T-helper 1 cell (primary cell): Measurements from ENCODE around the gene ROR2.

Source experiments
- DNase-seq, 5 donors: peaks; one replicate each; pipeline ENCODE4 v3.0.0-alpha.2; 2012 to 2020

Gene ROR2

DNA sequence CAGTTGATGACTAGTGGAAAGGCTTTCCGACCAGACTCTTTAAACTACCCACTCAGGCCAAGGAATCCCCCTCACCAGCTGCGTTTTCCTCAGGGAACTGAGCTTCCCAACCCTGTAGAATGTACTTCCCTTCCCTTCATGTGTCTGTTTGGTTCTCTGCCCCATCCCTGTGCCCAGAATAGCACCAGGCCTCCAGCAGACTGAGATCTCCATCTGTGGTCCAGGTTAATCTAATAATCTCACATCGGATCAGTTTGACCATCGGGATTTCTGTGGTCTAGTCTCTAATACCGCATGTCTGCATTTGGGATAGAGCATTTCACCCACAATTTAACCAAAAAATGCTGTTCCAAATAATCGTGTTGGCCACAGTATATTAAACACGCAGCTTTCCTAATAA is 237.2 kb downstream of the ROR2 start:
- no peak for DNase-seq

DNA sequence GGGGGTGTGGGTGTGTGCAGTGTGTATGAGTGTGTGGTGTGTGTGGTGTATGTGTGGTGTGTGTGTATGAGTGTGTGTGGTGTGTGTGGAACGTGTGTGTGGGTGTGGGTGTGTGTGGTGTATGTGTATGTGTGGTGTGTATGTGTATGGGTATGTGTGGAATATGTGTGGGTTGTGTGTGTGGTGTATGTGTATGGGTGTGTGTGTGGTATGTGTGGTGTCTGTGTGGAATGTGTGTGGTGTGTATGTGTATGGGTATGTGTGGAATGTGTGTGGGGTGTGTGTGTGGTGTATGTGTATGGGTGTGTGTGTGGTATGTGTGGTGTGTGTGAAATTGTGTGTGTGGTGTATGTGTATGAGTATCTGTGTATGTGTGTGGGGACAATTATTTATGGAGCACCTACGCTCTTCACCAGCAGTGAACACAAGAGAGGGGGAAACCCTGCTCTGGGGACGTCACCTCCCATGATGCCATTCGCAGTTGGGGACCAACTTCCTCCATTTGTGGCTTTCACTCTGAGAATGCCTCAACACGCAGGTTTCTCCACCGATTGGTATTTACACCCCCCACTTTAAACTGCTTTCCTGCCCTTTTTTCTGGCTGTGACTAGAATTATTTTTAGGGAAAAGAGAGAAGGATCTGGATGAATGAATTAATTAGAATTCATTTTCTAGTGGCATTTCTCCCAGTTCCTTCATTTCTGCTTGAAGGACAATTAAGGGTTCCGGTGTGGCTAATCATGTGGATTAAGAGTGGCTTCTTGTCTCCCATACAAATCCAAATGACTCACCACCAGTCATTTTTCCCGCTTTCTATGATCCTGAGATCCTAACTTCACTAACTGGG is 238.1 kb downstream of the ROR2 start:
- DNase-seq, result peak in 2 of 5 donors; percentile 1 to 89

DNA sequence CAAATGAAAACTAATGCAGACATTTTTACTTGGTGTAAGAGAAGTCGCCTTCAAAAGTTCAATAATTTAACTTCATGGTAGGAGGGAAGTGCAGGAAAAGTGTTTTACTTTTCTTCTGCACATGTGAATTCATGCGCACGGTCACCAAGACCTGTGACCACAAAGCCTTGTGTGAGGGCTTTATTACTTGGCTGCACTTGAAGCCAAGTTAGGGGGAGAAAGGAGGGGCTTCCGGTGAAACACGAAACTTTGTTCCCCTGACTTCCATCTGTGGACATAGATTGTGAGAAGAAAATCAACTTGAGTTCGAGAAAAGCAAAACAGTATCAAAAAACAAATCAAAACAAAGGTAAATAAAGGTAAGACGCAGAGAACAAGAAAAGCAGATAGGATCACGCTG is 239.9 kb downstream of the ROR2 start:
- DNase-seq, result no peak

DNA sequence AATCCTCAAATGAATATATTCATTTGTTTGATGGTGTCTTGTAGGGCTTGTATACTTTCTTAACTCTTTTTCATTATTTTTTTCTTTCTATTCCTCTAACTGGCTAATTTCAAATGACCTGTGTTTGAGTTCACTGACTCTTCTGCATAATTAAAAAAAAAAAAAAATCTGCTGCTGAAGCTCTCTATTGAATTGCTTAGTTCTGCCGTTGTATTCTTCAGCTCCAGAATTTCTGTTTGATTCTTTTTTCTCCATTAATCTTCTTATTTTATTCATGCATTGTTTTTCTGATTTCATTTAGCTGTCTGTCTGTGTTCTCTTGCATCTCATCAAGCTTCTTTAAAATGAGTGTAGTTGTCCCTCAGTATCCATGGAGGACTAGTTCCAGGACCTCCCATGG is 244.6 kb downstream of the ROR2 start:
- DNase-seq, result no peak

DNA sequence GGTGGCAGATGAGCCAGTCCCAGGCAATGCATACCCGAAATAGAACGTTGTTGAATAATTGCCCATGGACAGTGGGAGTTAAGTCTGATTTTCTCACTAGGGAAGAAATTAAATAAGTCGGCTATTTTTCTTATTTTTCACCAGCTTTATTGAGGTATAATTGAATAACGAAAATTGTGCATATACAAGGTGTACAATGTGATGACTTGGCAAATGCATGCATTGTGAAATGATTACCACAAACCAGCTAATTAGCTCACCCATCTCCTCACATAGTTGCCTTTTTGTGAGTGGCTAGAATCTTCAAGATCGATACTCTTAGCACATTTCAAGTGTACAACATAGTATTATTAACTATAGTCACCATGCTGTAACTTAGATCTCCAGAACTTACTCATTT is 249.6 kb downstream of the ROR2 start:
- DNase-seq, result no peak

DNA sequence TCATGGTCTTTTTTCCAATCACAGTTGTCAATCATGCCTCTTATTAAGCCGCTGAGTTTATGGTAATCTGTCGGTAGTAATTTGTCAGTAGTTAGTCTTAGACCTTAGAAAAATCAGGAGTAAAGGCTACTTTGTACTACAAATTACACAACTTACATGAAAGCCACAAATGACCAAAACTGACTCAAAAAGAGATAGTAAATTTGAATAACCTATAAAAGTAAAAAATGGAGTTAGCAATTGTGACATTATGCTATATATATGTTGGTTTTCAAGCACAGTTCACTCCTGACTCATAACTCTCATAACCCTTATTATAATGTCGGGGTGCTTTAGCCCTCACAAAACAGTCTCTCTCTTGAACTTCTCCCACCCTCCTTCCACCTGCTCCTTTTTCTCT is 251.8 kb downstream of the ROR2 start:
- DNase-seq, result no peak

DNA sequence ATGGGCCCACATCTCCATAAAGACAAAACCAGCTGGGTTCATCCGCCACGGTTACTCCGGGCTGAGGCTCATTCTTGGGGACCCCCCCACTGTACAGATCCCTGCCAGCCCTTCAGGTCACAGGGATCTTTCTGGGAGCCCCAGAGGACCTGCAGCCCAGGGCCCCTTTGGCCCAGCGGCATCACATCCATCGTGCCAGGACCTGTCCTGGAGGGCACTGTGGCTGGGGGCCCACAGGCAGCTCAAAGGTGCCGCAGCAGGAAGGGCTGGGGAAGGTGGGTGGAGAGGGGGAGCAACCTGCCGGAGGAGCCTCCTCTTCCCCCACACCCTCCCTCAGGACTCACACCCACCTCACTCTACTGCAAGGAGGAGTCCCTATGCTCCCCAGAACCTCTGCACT is 252.8 kb downstream of the ROR2 start:
- DNase-seq, result no peak

DNA sequence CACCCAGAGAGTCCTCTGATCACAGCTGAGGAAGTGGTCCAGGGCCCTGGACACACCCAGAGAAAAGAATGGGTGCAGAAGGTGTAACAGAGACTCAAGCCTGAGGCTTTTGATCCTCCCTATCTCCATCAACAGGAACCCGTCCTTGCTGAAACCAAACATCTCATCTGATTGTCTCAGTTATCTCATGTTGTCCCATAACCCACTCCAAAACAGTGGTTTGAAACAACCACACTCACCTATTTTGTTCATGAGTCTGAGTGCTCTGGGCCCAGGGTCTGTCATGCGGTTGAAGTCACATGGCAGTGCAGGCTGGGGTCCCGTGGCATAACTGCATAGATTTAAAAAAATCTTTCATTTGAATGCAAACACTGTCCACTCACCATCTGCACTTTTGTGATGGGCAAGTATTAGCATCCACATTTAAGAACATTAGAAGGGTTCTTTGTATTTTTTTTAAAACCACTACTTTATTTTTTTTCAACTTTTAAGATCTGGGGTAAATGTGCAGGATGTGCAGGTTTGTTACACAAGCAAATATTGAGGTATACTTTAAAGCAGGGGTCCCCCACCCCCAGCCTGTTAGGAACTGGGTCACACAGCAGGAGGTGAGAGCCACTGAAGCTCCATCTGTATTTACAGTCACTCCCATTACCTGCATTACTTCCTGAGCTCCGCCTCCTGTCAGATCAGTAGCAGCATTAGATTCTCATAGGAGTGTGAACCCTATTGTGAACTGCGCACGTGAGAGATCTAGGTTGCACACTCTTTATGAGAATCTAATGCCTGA is 255.8 kb downstream of the ROR2 start:
- no peak for DNase-seq

DNA sequence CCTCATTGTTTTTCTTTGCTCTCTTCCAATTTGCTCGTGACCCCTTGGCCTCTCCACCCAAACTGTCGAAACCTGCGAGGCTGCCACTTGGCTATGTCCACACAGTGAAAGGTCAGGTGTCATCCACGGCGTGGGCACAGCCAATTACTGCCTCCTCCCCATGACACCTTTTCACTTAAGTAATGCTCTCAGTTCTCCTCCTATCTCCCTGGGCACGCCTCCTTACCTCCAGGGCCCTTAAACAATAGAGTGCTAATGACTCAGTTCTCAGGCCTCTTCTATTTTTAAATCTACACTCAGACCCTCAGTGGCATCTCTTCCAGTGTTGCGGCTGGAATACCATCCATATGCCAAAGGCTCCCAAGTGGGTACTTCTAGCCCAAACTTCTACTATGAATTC is 256.8 kb downstream of the ROR2 start:
- DNase-seq, result no peak

DNA sequence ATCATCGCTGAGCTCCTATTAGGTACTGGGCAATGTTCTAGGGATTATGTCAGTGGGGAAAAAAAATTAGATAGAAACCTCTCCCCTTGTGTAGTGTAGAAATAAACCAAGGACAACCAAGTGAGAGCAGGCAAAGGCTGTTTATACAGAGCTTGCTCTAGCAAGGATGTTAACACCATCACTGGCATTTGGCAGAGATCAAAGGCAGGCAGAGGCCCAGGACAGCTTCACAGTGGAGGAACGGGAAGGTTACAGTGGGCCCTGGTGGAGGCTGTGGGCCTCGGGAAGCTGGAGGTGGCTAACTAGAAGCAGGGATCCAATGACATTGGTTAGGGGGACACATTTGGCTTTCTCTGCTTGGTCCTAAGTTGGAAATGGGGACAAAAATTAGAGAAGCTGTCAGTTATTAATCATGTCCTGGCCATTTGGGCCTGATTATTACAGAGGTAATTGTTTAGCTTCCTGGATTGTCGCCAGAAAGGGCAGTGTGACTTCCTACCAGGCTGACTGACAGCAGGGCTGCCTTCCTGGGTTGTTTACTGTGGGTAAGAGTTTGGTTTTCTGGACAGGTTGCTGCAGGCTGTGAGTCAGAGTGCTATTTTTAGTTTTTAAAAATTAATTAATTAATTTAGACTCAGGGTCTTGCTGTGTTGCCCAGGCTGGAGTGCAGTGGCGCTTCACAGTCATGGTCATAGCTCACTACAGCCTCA is 259.3 kb downstream of the ROR2 start:
- no peak for DNase-seq

DNA sequence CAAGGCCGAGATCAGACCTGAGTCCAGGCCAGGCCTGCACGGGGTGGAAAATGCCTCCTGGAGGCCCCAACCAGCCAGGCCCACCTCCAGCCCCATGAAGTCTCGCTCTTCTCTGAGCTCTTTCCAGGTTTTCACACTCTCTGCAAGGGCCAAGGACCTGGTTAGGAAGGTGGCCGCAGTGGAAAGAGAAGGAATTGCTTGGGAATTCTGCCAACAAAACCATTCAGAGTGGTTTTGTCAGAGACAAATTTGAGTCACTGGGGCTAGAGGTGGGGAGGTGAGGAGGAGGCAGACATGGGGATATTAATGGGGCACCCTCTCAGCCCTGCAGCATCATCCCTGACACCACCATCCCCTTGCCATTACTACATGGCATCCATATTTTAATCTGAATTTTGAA is 261.0 kb downstream of the ROR2 start:
- no peak for DNase-seq

DNA sequence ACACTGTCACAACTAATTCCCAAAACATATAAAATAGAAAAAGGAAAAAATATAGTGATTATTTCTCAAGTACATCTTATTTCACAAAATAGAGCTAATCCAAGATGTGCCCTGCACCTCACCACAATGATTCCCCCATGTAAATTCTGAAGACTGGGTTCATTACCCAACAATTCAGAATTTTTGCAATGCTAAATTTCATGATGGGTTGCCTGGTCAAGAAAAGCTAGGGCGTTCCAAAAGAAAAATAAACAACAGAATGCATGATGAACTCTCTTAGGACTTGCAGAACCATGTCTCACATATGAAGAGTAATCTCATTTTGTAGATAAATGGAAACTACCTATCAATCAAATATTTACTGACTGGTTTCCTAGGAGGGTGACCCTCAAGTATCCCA is 266.8 kb downstream of the ROR2 start:
- DNase-seq, result no peak

DNA sequence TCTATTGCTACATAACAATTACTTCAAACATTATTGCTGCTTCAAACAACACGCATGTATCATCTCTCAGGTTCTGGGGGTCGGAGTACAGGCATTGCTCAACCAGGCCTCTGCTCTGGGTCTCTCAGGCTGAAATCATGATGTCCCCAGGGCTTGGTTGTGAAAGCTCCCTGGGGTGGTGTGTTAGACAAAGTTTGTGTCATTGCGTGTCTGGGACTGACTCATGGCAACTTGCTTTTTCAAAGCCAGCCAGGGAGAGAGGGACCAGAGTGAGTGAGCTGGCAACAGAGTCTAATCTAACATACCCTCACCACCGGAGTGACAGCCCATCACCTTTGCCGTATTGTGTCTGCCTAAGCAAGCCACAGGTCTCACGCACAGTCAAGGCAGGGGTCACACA is 267.2 kb downstream of the ROR2 start:
- DNase-seq, result no peak

DNA sequence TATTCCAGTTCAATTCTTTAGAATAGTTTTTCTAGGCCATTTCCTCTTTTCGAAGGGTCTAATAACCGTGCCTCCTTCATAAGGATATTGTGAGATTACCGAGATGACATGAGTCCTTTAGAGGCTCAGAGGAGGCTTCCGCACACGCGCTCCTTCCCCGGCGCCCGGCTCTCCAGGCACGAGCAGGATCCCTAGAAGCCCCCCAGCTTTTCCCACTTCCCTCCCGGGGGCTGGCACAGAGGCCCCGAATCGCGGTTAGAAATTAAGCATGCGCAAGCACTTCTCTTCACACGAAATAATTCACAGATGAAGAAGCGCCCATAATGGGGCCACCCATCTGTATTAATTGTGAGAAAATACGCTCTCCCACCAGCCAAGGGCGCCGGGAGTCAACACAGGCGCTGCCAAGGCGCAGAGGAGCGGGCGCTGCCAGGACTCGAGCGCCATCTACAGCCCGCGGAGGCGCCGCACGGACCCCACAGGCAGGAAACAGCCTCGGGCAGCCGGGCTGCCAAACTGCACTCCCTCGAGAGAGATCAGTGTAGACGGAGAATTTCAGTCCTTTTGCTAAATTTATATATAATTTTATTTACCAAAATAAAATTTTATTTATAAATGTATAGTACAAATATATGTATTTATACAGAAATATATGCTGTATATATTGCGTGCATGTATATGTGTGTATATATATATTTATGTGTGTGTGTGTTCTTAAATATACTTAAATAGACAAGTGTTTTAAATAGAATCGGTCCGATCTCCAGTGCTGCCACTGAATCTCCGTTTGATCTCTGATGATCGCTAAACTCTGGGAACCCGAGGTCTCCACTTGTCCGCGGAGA is 268.3 kb downstream of the ROR2 start:
- peak in 4 of 5 donors; percentile 23 to 59 (median 26) for DNase-seq

DNA sequence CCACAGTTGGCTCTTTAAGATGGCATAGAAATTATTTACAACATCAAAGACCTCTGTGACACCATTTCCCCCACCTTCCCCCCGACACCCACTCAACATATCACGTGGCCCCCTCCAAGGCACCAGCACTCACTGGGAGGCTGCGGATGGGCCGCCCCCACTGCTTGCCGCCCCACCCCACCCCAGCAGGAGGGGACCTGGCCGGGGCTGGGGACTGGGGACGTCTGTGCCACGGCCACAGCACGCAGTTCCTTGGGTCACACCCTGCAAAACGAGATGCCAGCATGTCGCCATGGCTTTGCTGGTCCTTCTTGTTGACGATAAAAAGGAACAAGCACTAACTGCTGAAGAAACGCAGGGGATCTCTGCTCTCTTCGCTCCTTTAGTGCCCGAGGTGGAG is 269.0 kb downstream of the ROR2 start:
- DNase-seq, result no peak

DNA sequence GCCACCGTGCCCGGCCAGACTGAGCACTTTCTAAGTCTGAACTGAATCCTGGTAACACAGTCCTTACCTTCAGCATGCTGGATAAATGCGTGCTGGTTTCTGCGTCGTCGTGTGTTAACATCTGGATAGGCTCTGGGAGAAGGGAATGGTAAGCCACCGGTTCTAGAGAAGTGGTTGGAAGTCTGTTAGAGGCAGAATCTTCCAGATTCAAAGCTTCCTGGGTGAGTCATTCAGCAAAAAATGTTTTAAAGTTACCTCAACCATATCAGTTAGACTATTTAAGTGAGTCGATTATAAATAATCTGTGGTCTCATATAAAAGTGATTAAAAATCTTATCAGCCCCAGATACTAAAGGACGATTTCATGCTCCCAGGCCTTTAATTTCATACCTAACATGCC is 269.9 kb downstream of the ROR2 start:
- no peak for DNase-seq

DNA sequence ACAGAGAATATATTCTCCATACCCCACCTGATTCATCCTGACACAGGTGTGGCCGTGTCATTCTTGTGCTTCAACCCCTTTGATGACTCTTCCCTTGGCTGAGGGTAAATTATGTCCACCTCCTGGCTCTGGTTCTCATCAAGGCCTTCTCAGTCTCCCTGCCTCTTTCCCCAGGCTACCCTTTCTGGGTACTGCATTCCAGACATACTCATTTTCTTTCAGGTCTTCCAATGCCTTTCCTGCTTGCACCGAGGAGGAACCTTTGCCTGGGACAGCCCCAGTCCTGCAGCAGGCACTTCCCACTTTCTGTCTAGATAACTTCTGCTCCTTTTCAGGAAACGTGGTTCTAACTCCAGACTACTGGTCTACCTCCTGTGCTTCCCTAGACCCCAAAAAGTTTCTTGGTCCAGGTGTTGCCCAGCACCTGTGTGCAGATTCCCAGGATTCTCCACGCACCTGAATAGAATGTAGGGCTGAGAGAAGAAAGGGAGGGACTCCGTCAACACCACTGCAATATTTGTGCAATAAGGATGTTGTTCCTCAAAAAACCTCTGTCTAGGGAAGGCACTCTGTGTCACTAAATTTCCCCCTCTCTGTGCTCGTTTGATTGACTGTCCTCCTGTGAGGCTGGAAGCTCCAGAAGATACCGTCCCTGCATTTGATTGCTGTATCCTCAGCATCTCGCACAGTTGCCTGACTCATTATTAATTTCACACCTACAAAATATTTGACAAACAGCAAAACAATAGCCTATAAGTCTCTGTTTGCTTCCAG is 271.0 kb downstream of the ROR2 start:
- DNase-seq, result no peak

DNA sequence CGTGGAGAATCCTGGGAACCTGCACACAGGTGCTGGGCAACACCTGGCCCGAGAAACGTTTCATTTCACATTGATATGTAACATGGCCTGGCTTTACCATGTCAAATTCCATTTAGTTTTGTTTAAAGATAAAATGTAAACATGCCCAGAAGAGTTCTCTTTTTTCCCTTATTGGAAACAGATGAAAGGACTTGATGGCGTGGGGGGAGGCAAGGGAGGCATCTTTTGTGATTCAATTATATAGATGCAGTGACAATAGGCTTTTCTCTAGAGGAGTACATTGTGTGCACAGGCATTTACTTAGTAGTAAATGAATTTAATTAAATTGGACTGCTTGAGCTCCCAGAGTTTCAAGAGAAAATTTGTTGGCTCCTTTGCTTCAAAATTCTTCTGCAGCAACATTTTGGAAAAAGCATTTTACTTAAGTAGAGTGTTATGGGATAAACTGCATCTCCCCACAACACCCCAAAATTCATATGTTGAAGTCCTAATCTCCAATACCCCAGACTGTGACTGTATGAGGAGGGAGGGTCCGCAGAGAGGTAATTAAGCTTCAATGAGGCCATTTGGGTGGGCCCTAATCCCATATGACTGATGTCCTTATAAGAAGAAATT is 272.1 kb downstream of the ROR2 start:
- no peak for DNase-seq

DNA sequence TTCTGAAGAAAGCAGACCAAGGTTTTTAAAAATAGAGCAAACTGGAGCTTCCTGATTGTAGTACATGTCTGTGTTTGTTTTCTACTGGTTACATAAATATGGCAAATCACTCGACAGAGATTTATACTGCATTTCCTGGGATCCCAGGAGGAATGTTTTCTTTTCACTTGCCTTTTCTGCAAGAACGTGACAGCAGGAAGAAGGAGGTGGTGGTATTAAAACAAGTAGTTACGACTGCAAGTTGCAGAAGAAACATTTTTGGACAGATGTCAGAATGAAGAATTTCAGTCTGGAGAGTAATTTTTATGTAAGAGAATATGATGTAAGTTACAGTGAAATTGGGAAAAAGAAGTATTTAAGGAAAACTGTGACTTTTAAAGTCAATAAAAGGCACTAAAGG is 272.7 kb downstream of the ROR2 start:
- DNase-seq, result no peak

DNA sequence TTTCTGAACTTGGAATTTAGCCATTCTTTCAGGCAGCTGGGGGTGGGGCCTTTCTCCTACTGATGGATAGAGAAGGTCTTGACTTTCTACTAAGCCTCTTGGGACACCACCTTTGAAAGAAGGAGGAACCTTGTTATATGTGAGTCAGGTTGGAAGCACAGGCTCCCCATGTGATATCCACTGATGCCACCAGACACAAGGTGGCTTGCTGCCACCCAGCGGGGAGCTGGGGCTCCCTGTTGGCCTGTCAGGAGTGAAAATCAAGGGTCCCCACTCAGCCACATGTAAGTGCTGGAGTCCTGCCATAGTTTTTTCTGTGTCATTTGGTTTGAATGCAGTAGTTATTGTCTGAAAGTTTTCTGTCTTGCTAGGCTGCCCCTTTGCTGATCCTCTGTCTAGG is 274.0 kb downstream of the ROR2 start:
- no peak for DNase-seq

DNA sequence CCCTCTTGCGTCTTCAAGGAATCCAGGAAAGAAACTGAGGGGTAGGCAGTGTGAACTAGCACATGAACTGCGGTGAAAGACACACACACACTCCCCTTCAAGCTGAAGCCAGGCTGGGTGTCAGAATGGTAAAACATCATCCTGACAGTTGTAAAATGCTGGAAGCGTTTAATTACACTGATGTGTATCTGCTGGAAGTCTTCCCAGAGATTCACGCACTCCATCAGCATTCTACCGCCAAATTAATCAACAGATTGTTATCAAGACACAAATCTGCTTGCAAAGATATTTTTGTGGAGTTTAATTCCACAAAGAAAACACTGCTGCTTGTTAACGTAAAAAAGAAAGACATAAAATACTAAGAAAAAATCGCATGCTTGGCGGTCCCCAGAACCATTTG is 285.4 kb downstream of the ROR2 start:
- no peak for DNase-seq
